ENCODE results near the gene ETV3L.

ETV3L gene

GRCh38 chr1:157084720-157085119 lies 14.9 kb downstream of the ETV3L start:
- no peak for ATAC-seq
- TF ChIP-seq ARNTL (CRISPR knock-in tag; IDR thresholded peaks at IDR 0.05; ENCODE audit: borderline replicate concordance, low read depth) (no peak), PPARA (CRISPR knock-in tag; IDR thresholded peaks at IDR 0.05; ENCODE audit: borderline replicate concordance) (no peak), ZC3H10 (CRISPR knock-in tag; IDR thresholded peaks at IDR 0.05) (no peak), ISL1 (CRISPR knock-in tag; IDR thresholded peaks at IDR 0.05) (no peak), ESRRG (CRISPR knock-in tag; IDR thresholded peaks at IDR 0.05) (no peak), OSR1 (CRISPR knock-in tag; IDR thresholded peaks at IDR 0.05) (no peak), TOX (CRISPR knock-in tag; IDR thresholded peaks at IDR 0.05; ENCODE audit: borderline replicate concordance) (no peak), BACH2 (CRISPR knock-in tag; IDR thresholded peaks at IDR 0.05; ENCODE audit: borderline replicate concordance) (no peak), CSDC2 (CRISPR knock-in tag; IDR thresholded peaks at IDR 0.05) (no peak), ZNF565 (CRISPR knock-in tag; conservative IDR thresholded peaks at IDR 0.05; ENCODE audit: low read depth) (no peak)

GRCh38 chr1:157081707-157082106 lies 17.9 kb downstream of the ETV3L start:
- no peak for ATAC-seq
- TF ChIP-seq TOX (CRISPR knock-in tag; IDR thresholded peaks at IDR 0.05; ENCODE audit: borderline replicate concordance) (no peak), GLIS3 (CRISPR knock-in tag; IDR thresholded peaks at IDR 0.05) (no peak), ZFP30 (CRISPR knock-in tag; IDR thresholded peaks at IDR 0.05) (no peak), OSR1 (CRISPR knock-in tag; IDR thresholded peaks at IDR 0.05) (no peak), ZNF565 (CRISPR knock-in tag; conservative IDR thresholded peaks at IDR 0.05; ENCODE audit: low read depth) (no peak)
- TF ChIP-seq, protein P1, sequence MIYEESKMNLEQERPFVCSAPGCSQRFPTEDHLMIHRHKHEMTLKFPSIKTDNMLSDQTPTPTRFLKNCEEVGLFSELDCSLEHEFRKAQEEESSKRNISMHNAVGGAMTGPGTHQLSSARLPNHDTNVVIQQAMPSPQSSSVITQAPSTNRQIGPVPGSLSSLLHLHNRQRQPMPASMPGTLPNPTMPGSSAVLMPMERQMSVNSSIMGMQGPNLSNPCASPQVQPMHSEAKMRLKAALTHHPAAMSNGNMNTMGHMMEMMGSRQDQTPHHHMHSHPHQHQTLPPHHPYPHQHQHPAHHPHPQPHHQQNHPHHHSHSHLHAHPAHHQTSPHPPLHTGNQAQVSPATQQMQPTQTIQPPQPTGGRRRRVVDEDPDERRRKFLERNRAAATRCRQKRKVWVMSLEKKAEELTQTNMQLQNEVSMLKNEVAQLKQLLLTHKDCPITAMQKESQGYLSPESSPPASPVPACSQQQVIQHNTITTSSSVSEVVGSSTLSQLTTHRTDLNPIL (CRISPR knock-in tag; IDR thresholded peaks at IDR 0.05; ENCODE audit: low read depth): no peak

GRCh38 chr1:157080714-157081113 lies 18.9 kb downstream of the ETV3L start:
- ATAC-seq: no peak

DNA sequence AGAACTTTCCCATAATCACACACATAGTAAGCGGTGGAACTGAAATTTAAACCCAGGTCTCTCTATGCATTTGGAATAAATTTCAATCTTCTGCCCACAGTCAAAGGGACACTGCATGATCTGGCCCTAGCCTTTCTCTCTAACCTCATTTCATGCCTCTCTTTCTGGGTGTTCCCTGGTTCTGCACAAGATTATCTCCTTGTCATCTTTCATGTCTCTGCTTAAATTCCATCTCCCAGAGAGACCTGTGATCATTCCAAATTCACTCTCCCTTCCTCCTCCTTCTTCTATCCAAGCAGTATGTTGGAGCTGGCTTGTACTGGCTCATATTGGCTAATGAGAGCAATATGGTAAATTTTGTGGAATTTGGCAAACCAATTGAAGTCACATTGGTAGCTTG lies 22.2 kb downstream of the ETV3L start:
- no peak for ATAC-seq
- TF ChIP-seq GLIS3 (CRISPR knock-in tag; IDR thresholded peaks at IDR 0.05): no peak
- TF ChIP-seq ISL1 (CRISPR knock-in tag; IDR thresholded peaks at IDR 0.05): no peak
- TF ChIP-seq, protein P2, sequence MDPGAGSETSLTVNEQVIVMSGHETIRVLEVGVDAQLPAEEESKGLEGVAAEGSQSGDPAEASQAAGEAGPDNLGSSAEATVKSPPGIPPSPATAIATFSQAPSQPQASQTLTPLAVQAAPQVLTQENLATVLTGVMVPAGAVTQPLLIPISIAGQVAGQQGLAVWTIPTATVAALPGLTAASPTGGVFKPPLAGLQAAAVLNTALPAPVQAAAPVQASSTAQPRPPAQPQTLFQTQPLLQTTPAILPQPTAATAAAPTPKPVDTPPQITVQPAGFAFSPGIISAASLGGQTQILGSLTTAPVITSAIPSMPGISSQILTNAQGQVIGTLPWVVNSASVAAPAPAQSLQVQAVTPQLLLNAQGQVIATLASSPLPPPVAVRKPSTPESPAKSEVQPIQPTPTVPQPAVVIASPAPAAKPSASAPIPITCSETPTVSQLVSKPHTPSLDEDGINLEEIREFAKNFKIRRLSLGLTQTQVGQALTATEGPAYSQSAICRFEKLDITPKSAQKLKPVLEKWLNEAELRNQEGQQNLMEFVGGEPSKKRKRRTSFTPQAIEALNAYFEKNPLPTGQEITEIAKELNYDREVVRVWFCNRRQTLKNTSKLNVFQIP (CRISPR knock-in tag; IDR thresholded peaks at IDR 0.05; ENCODE audit: borderline replicate concordance, low read depth): no peak
- TF ChIP-seq TOX (CRISPR knock-in tag; IDR thresholded peaks at IDR 0.05; ENCODE audit: borderline replicate concordance): no peak
- TF ChIP-seq PPARA (CRISPR knock-in tag; IDR thresholded peaks at IDR 0.05; ENCODE audit: borderline replicate concordance): no peak
- TF ChIP-seq, protein P3, sequence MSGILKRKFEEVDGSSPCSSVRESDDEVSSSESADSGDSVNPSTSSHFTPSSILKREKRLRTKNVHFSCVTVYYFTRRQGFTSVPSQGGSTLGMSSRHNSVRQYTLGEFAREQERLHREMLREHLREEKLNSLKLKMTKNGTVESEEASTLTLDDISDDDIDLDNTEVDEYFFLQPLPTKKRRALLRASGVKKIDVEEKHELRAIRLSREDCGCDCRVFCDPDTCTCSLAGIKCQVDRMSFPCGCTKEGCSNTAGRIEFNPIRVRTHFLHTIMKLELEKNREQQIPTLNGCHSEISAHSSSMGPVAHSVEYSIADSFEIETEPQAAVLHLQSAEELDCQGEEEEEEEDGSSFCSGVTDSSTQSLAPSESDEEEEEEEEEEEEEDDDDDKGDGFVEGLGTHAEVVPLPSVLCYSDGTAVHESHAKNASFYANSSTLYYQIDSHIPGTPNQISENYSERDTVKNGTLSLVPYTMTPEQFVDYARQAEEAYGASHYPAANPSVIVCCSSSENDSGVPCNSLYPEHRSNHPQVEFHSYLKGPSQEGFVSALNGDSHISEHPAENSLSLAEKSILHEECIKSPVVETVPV (CRISPR knock-in tag; IDR thresholded peaks at IDR 0.05): no peak
- no peak for TF ChIP-seq SNAI2 (CRISPR knock-in tag; IDR thresholded peaks at IDR 0.05)
- TF ChIP-seq TCF4 (CRISPR knock-in tag; IDR thresholded peaks at IDR 0.05; ENCODE audit: borderline replicate concordance): no peak
- no peak for TF ChIP-seq ZNF565 (CRISPR knock-in tag; conservative IDR thresholded peaks at IDR 0.05; ENCODE audit: low read depth)
- TF ChIP-seq ZFP3 (CRISPR knock-in tag; IDR thresholded peaks at IDR 0.05): no peak

More at GRCh38 chr1:157080714-157081113, 18.9 kb downstream of the ETV3L start:
- TF ChIP-seq ZFP3 (CRISPR knock-in tag; IDR thresholded peaks at IDR 0.05) (no peak), ZNF70 (CRISPR knock-in tag; IDR thresholded peaks at IDR 0.05) (no peak), ZNF565 (CRISPR knock-in tag; conservative IDR thresholded peaks at IDR 0.05; ENCODE audit: low read depth) (no peak), RARB (CRISPR knock-in tag; IDR thresholded peaks at IDR 0.05) (no peak), ZFP30 (CRISPR knock-in tag; IDR thresholded peaks at IDR 0.05) (no peak), GLIS3 (CRISPR knock-in tag; IDR thresholded peaks at IDR 0.05) (no peak), ARNTL (CRISPR knock-in tag; IDR thresholded peaks at IDR 0.05; ENCODE audit: borderline replicate concordance, low read depth) (no peak), ESRRG (CRISPR knock-in tag; IDR thresholded peaks at IDR 0.05) (no peak), BACH2 (CRISPR knock-in tag; IDR thresholded peaks at IDR 0.05; ENCODE audit: borderline replicate concordance) (no peak), TCF4 (CRISPR knock-in tag; IDR thresholded peaks at IDR 0.05; ENCODE audit: borderline replicate concordance) (no peak)
- TF ChIP-seq, protein P4, sequence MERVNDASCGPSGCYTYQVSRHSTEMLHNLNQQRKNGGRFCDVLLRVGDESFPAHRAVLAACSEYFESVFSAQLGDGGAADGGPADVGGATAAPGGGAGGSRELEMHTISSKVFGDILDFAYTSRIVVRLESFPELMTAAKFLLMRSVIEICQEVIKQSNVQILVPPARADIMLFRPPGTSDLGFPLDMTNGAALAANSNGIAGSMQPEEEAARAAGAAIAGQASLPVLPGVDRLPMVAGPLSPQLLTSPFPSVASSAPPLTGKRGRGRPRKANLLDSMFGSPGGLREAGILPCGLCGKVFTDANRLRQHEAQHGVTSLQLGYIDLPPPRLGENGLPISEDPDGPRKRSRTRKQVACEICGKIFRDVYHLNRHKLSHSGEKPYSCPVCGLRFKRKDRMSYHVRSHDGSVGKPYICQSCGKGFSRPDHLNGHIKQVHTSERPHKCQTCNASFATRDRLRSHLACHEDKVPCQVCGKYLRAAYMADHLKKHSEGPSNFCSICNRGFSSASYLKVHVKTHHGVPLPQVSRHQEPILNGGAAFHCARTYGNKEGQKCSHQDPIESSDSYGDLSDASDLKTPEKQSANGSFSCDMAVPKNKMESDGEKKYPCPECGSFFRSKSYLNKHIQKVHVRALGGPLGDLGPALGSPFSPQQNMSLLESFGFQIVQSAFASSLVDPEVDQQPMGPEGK (CRISPR knock-in tag; IDR thresholded peaks at IDR 0.05; ENCODE audit: borderline replicate concordance): no peak

Data from SK-N-SH treated with all-trans-retinoic acid at 6 μM for 48 hours (cell line).